ENCODE results near the gene DMRT1.

DMRT1 gene

DNA sequence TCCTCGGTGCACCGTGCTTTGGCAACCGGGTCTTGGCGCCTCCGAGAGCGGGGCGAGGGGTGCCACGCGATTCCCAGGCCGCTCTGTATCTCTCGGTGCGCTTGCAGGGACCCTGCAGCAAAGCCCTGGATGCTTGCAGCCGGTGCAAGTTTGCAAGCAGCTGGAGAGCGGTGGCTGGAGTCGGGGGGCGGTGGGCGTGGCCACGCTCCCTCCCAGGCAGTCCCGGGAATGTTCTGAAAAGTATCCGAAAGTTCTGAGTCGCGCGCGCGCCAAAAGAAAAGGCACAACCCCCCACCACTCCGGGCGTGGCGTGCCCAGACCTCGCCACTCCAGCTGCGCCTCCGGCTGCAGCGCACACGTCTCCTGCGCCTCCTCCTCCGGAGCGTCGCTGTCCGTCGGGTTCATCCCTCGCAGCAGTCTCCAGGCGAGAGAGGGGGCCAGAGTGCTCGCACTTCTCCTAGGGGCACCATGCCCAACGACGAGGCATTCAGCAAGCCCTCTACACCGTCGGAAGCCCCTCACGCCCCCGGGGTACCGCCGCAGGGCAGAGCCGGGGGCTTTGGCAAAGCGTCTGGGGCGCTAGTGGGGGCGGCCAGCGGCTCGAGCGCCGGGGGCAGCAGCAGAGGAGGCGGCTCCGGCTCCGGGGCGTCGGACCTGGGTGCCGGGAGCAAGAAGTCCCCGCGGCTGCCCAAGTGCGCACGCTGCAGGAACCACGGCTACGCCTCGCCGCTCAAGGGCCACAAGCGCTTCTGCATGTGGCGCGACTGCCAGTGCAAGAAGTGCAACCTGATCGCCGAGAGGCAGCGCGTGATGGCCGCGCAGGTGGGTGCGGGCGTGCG lies at the start of gene DMRT1:
Gene DMRT1, plus strand, starts transcription at position 327 of the 839 bp plus-strand sequence. Its CDS starts 142 bp downstream, at position 469.
- DNase-seq = no peak

GRCh38 chr9:792331-793260 lies 48.9 kb upstream of the DMRT1 start:
- no peak for DNase-seq

DNA sequence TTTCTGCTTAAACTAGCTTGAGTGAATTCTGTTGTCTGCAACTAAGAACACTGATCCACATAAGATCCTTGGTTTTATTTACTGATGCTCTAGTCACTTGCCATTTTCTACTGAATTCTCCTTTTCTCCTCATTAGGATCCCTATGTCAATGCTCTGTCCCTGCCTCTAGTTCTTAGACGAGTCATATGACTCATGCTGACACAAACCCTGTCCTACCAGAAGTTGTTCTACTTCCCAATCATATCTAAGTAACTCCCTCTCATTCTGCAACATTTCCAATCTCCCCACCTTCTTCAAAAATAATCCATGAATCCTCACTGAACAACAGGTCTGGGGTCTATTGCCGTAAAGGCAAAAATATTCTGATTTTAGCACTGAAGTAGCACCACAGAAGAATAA lies 47.1 kb upstream of the DMRT1 start:
- no peak for DNase-seq

DNA sequence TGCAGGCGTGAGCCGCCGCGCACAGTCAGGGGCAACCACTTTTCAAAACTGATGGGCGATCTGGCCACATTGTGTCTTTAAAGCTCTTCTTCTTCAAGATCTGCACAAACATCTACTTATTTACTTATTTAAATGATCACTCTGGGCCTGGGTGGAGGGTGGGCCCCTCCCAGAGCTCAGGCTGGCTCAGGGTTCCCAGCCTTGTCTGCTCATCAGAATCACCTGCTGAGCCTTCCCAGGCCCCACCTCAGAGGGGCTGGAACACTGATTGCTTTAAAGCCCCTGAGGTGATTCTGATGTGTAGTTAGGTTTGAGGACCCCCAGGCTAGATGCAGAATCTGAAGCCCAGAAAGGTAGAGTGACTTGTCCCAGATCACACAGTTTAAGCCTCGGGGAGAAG lies 45.6 kb upstream of the DMRT1 start:
- DNase-seq = no peak

GRCh38 chr9:800591-801150 lies 40.8 kb upstream of the DMRT1 start:
- no peak for DNase-seq

- DNase-seq = no peak
These were observed 40.0 kb upstream of the DMRT1 start for GRCh38 chr9:801399-802071.

DNA sequence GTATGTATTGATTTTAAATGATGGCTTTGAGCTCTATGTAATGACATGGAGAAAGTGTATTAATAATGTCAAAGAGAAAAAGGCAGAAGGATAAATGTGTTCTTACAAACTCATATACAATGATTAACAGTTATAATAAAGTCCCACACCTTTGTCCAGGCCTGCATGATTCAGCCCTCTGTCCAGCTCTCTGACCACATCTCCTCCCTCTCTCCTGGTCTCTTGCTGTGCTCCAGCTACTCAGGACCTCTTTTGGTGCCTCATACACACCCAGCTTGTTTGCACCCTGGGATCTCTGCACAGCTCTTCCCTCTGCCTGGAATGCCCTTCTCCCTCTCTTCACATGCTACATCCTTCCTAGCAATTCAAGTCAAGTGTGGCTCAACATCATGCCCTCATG lies 37.5 kb upstream of the DMRT1 start:
- DNase-seq = no peak

- DNase-seq = no peak
These were observed 36.3 kb upstream of the DMRT1 start for GRCh38 chr9:805151-805550.

DNA sequence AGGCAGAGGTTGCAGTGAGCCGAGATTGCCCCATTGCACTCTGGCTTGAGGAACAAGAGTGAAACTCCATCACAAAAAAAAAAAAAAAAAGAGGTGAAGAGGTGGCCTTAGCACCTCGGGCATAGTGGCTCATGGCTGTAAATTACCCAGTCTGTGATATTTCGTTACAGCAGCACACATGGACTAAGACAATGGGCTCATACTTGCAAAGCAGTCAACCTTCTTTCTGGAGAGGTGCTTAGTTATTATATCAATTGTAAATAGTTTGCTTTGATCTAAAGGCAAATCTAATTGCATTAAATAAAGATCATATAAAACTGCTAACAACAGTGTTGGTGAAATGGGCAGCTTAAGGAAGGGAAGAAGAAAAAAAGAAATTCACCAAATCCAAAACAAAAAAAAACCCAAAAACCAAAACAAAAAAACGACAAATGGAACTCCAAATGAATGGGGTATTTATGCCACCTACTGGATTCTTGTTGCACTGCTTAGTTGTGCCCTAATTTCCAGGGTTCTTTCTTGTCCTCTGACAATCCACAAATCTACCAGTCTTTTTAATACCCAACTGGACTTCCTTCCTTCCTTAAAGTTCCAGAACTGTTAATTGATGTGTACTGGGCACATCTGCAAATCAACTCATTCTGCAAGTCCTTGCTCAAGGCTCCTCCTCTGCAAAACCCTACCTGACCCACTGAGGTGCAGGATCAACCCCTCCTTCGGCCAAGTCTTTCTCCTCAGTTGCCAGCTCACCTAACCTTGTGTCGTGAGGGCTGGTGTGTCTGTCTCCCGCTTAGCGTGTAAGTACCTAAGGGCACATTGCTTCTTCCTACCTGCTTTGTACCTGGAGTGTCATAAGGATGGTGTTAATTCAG lies 35.0 kb upstream of the DMRT1 start:
- peak; percentile 31 for DNase-seq

DNA sequence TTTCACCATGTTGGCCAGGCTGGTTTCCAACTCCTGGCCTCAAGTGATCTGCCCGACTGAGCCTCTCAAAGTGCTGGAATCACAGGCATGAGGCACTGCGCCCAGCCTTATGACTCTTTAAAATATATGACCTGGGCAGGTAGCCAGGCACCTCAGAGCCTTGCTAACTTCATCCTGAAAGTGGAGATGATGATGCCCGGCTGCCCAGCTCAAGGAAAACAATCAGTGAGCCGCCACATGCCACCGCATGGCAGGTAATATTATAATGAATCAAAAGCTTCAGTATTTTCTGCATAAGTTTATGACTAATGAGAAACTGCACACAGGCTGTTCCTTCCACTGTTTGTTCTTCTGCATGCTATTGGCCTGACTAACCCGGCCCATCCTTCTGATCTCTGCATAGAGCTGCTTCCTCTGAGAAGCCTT lies 30.4 kb upstream of the DMRT1 start:
- no peak for DNase-seq

DNA sequence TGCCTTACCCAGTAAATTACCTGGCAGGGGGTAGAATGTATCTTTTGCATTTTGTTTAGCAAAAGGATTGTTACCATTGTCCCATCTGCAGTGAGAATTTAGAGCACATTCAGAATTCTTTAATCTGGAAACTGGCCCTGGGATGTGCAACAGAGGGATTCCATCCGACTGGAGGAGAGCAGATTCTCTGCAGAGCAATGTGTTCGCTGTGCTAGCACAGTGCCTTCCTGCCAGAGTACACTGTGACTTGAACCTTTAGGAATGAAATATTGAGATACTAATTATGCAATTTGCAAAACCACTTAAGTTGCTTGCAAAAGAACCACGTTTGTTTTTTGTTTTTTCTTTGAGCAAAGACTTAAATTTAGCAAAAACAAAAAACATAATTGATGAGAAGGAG lies 22.5 kb upstream of the DMRT1 start:
- no peak for DNase-seq

- DNase-seq = no peak
These were observed 14.8 kb upstream of the DMRT1 start for GRCh38 chr9:826500-827280.

GRCh38 chr9:840343-840742 lies 1.2 kb upstream of the DMRT1 start:
- no peak for DNase-seq

- no peak for DNase-seq
These were observed 1.3 kb downstream of the DMRT1 start for GRCh38 chr9:842635-843426.

- DNase-seq = no peak
These were observed 1.9 kb downstream of the DMRT1 start for GRCh38 chr9:843427-843785.

GRCh38 chr9:846852-847251 lies 5.4 kb downstream of the DMRT1 start:
- DNase-seq = no peak

- no peak for DNase-seq
These were observed 6.0 kb downstream of the DMRT1 start for GRCh38 chr9:847505-847904.

GRCh38 chr9:849431-849830 lies 7.9 kb downstream of the DMRT1 start:
- no peak for DNase-seq

DNA sequence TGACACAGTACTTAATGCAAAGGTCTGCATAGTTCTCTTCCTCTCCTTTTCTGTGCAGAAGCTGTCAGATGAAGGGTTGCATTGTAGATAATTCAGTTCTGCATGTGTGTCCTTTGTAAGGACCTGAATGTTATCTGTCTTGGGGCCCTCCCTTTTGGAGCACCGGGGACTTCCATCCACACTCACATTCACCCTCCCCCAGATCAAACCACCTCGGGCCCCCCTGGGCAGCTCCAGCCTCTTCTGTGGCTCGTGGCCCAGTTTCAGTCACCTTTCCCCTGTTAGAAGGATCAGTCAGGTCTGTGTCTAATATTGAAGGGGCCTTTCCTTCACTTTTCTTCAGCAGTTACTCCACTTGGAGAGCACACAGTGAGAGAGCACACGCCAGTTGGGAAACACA lies 11.0 kb downstream of the DMRT1 start:
- no peak for DNase-seq

GRCh38 chr9:859251-859650 lies 17.8 kb downstream of the DMRT1 start:
- DNase-seq = no peak

Data from CD4-positive, alpha-beta T cell treated with Interleukin-21 for 1 hour (primary cell).